Measurements from ENCODE around the gene FAM114A1. TPM values are rescaled to one million over a fixed set of nuclear protein-coding genes. Genes with fewer than 3 reads are reported as not detected.
A peak's percentile ranks its signal among the peaks of the same experiment; 100 is the strongest.

Gene FAM114A1
- total and polyA plus RNA-seq, 2 experiments from 2014 or later = 110 to 140 TPM

DNA sequence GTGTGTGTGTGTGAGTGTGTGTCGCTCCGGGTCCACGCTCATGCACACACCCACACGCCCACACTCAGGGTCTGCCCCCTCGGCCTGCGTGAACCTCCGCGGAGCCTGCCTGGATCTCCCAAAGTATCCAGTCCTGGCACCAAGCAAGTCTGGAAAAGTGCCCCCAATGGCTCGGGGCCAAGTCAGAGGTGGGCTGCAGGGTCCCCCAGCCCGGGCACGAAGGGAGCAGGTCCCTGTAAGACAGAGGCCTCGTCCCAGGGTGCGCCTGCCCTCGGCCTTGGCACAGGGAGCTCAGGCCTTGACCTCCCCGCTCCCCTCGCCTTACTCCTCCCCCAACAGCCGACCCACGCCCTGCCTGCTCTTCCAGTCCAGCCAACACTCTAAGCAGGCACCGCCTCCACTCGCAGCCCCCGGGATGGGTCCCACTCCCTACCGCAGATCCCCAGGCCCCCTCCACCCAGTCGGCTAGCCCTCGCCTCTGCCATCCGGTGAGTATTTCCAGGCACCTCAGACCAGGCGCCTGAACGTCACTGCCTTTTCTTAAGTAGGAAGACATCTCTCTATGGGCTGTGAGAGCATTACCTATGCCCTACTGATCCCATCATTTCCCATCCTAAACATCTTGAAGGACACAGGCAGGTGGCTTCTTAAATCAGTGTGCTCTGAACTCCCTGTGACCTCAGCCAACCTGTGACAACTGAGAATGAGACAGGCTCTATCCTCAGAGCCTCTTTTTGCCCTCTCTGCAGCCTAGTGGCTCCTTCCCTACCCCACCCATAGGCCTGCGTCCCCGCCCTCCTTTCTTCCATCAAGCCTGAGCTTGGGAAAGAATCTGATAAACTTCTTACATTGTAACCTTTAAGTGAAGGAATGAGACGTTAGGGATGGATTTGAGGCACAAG lies 704 bp downstream of the FAM114A1 start:
- WGBS (ENCODE audit: low lambda C conversion rate, missing lambda C conversion rate) = 9% methylated on average over 29 of the region's 30 CpGs
- peak; percentile 54 for DNase-seq (ENCODE audit: low spot score)
- H4K20me1 ChIP-seq (ENCODE audit: insufficient read depth, poor library complexity, severe bottlenecking) = no peaks in the 10 kb centered on the region
- H2AFZ ChIP-seq = peak overlapping the region; percentile 60
- H3K4me3 ChIP-seq = peak overlapping the region; percentile 92
- TF ChIP-seq, protein P1, sequence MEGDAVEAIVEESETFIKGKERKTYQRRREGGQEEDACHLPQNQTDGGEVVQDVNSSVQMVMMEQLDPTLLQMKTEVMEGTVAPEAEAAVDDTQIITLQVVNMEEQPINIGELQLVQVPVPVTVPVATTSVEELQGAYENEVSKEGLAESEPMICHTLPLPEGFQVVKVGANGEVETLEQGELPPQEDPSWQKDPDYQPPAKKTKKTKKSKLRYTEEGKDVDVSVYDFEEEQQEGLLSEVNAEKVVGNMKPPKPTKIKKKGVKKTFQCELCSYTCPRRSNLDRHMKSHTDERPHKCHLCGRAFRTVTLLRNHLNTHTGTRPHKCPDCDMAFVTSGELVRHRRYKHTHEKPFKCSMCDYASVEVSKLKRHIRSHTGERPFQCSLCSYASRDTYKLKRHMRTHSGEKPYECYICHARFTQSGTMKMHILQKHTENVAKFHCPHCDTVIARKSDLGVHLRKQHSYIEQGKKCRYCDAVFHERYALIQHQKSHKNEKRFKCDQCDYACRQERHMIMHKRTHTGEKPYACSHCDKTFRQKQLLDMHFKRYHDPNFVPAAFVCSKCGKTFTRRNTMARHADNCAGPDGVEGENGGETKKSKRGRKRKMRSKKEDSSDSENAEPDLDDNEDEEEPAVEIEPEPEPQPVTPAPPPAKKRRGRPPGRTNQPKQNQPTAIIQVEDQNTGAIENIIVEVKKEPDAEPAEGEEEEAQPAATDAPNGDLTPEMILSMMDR (IDR thresholded peaks at IDR 0.05; ENCODE audit: poor library complexity) = no peak
- no peaks in the 10 kb centered on the region for H3K27me3 ChIP-seq
- H3K9me3 ChIP-seq (ENCODE audit: low read depth) = no peaks in the 10 kb centered on the region
- peak overlapping the region; percentile 89 for H3K27ac ChIP-seq
- peak overlapping the region; percentile 95 for H3K4me2 ChIP-seq
- H3K36me3 ChIP-seq (replicated peaks; ENCODE audit: insufficient read depth, low read depth) = no peaks in the 10 kb centered on the region
- peaks cover 34% of the 10 kb centered on the region for H3K79me2 ChIP-seq
- H3K4me1 ChIP-seq (ENCODE audit: insufficient read depth) = peaks cover 23% of the 10 kb centered on the region
- no peaks in the 10 kb centered on the region for H3K9me2 ChIP-seq (replicated peaks; ENCODE audit: insufficient read depth)

DNA sequence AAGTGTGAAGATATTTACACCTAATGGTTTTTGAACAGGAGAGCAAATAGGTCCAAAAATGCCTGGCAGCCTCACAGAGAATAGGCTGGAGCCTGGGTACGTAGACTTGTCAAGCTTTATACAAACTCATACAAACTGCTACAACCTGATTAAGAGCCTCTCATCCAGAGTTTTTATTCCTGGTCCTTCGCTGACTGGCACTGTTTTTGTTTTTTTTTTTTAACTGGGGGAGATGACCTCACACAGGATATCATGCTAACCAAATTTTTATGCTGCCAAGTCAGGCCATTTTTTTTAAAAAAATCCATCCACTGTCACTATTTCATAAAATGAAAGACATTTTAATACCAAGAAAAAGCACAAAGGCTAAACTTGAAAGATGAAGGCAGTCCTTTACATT lies 1.9 kb downstream of the FAM114A1 start:
- no peaks in the 10 kb centered on the region for H3K27me3 ChIP-seq
- H3K9me2 ChIP-seq (replicated peaks; ENCODE audit: insufficient read depth) = no peaks in the 10 kb centered on the region
- no peaks in the 10 kb centered on the region for H3K9me3 ChIP-seq (ENCODE audit: low read depth)
- H2AFZ ChIP-seq = no peak overlapping the region
- no peaks in the 10 kb centered on the region for H3K36me3 ChIP-seq (replicated peaks; ENCODE audit: insufficient read depth, low read depth)
- peaks cover 46% of the 10 kb centered on the region for H3K79me2 ChIP-seq
- peaks cover 32% of the 10 kb centered on the region for H3K4me1 ChIP-seq (ENCODE audit: insufficient read depth)
- no peak overlapping the region for H3K4me3 ChIP-seq
- H4K20me1 ChIP-seq (ENCODE audit: insufficient read depth, poor library complexity, severe bottlenecking) = no peaks in the 10 kb centered on the region
- no peak overlapping the region for H3K27ac ChIP-seq
- 84% methylated on average over 2 of the region's 2 CpGs for WGBS (ENCODE audit: low lambda C conversion rate, missing lambda C conversion rate)
- DNase-seq (ENCODE audit: low spot score) = no peak
- TF ChIP-seq, protein P1 (IDR thresholded peaks at IDR 0.05; ENCODE audit: poor library complexity) = no peak
- TF ChIP-seq EZH2 (IDR thresholded peaks at IDR 0.05; ENCODE audit: borderline replicate concordance) = no peak
- H3K4me2 ChIP-seq = peak overlapping the region; percentile 95

DNA sequence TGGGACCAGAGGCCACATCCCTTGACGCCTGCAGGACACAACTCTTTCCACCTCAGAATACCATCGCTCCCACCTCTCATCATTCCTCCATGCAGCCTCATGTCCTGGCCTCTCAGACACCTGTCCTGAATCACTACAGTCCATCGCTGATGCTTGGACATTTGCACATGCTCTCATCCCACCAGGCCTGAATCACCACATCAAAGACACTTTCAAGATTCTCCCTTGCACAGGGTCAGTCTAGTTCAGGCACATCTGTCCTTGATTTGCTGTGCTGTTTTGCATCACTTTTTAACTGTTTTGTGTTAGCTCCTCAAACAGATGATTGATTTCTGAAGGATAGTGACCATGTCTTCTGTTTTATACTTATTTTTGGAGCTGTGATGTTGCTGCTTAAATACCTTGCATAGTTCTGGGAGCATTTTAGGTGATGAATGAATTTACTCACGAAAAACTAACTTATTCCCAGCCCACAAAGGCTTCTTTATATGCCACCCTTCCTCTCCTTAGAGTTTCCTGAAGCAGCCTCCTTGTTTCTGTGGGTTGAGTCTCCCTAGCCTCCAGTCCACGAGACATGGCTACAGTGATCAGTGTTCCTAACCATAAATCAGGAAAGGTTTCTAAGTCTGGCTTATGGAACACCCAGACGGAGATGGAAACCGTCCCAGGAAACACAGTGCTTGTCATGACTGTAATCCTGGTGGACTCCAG lies 2.6 kb downstream of the FAM114A1 start:
- Histone ChIP-seq H3K27ac (no peak overlapping the region), H3K27me3 (no peaks in the 10 kb centered on the region), H3K9me2 (replicated peaks; ENCODE audit: insufficient read depth) (no peaks in the 10 kb centered on the region), H2AFZ (no peak overlapping the region), H3K9me3 (ENCODE audit: low read depth) (no peaks in the 10 kb centered on the region), H3K79me2 (peaks cover 54% of the 10 kb centered on the region), H3K4me2 (peak overlapping the region; percentile 95), H3K36me3 (replicated peaks; ENCODE audit: insufficient read depth, low read depth) (no peaks in the 10 kb centered on the region), H4K20me1 (ENCODE audit: insufficient read depth, poor library complexity, severe bottlenecking) (peaks cover 3% of the 10 kb centered on the region), H3K4me3 (no peak overlapping the region), H3K4me1 (ENCODE audit: insufficient read depth) (peaks cover 32% of the 10 kb centered on the region)
- TF ChIP-seq EZH2 (IDR thresholded peaks at IDR 0.05; ENCODE audit: borderline replicate concordance) (no peak), EZH2phosphoT487 (IDR thresholded peaks at IDR 0.05; ENCODE audit: low read depth, severe bottlenecking, unreplicated experiment) (no peak)
- TF ChIP-seq, protein P1 (IDR thresholded peaks at IDR 0.05; ENCODE audit: poor library complexity) = no peak
- DNase-seq (ENCODE audit: low spot score) = no peak
- WGBS (ENCODE audit: low lambda C conversion rate, missing lambda C conversion rate) = 74% methylated on average over 7 of the region's 7 CpGs
